HG02852 (cell line): ENCODE measurements around the gene LINC00237.

Experiments used
- ATAC-seq: cut with Tn5 transposase; IDR thresholded peaks from one replicate; pipeline ENCODE4 v1.9.1; 2021; ENCODE audit warnings: mild to moderate bottlenecking, moderate library complexity; ENCODE audit not compliant: unreplicated experiment

Gene LINC00237

GRCh38 chr20:21125849-21126580 lies 19.9 kb upstream of the LINC00237 start, which contains the start of gene KIZ:
Gene KIZ (plus strand): TSS chr20:21126082. CDS start chr20:21126116, 34 bp downstream.
- ATAC-seq = peak; percentile 98

DNA sequence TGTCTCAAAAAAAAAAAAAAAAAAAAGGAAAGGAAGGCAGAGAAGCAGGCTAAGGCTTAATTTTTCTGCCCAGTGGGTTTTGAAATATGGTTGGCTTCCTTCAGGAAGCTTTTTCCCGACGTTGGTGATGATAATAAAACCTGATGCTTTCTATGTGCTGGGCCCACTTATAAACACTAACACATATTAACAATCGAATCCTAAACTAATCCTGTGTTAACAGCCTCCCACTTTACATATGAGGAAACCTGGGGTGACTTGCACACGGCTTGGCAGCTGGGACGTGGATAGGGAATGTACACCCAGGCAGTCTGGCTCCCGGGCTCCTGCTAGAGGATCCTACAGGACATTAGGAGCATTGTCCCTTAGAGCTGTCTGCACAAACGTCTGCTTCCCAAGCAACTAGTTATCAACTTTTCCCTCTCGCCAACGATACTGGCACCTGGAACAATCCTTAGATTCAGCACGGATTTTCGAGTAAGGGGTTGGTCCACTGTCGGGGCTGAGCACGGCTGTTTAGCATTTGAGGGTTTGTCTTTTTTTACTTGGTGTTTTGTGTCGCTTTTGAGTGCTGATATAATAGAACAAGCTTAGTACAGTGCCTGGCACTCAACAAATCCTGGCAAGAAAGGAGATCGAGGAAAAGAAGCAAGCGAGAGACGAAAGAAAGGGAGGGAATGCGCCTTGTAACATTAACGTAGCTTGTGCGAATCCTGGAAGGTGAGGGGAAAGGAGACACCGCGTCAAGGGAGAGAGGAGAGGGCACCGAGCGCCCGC lies 19.1 kb upstream of the LINC00237 start:
- peak; percentile 18 for ATAC-seq

DNA sequence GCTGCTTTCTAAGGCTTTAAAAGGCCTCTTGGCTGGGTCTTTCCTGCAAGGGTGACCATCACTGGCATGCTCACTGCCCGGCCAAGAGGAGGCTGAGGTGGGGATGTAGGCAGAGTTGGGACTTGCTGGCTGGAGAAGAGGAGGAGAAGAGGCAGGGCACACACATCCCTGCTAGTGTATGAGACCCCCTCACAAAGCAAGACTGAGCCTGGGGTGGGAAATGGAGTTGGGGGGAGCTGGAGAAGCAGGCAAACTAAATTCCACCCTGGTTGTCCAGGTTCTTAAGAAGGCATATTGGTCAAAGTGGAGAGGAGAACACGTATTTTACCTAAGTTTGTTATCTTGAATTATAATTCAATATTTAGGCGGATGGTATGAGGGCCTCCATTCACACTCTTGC lies 18.0 kb upstream of the LINC00237 start:
- no peak for ATAC-seq

DNA sequence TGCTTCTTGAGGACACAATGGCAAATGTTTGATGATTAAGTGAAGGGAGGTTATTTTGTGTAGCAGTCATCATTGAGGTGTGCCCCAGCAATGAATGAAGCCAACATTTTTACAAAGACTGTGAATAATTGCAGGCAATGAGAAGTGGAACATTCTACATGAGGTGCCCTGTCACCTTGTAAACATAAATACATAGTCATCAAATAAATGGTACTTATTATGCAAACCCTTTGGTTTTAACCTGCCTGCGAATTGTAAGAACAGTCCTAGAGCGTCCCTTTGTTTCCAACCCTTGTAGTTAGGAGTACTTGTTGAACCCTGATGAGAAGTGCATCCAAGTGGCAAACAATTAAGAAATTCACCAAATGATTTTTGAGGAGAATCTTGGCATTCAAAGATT lies 12.6 kb upstream of the LINC00237 start:
- ATAC-seq = no peak

DNA sequence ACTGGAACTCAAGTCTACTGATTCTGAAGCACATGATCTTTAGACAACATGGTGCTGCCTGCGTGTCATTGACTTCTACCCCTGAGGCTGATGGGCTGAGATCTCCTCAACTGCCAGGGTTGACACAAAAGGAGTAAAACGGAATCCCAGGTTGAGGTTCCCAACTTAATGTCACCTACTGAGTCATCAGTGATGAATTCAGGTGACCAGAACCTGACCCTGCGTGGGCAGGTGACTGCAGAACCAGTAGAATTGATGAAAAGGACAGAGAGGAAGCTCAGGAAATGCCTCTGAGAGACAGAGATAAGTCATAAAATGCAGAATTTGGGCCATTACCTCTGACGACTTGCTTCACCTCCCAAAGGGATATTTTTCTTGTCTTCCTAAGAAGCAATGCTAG lies 12.0 kb upstream of the LINC00237 start:
- ATAC-seq = no peak

DNA sequence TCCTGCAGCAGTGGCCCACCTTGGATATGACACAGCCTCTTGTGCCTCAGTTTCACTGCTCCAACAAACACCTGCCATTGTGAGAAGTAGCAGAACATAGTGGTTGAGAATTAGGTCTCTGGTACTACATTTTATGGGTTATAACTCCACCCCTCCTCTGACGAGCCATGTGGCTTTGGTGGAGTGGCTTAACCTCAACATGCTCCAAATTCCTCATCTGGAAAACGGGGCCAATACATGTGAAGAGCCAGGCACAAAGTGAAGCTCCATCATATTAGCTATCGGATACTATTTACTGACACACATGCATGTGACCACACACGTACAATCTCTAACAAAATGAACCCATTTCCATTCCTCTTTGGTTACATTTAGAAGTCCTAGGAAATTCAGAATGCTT lies 11.4 kb upstream of the LINC00237 start:
- ATAC-seq = no peak

- ATAC-seq = no peak
Measured at GRCh38 chr20:21114584-21114983, 8.4 kb upstream of the LINC00237 start.

DNA sequence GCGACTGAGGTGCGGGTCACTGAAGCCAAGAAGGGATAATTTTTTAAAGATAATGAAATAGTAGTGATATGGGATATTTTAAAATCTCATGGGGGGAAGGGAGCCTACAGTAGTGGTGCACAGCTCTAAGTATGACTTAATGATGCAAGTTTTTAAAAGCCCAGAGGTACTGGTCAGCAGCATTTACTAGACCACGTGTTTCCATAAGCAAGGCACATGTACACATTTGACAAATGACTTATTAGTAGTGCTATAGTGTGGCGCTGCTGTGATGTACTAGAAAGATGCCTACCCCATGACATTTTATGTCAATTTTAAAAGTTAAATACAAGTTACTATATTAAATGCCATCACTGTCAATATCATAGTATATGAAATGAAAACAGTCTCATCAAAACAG lies 7.5 kb upstream of the LINC00237 start:
- ATAC-seq = no peak

DNA sequence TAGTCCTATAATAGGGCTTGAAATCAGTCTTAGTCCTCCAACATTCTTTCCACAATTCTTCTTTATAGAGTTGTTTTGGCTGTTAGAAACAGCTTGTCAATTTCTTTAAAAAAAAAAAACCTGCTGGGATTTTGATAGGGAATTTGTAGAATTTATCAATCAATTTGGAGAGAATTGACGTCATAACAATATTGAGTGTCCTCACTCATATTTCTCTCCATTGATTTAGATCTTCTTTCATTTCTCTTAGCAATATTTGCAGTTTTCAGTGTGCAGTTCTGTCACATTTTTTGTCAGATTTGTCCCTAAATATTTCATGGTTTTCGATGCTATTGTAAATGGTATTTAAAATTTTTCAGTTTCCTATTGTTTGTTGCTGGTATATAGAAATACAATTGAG lies 5.3 kb upstream of the LINC00237 start:
- ATAC-seq = no peak

- ATAC-seq = no peak
Measured at GRCh38 chr20:21110811-21111210, 4.7 kb upstream of the LINC00237 start.

- ATAC-seq = no peak
Measured at GRCh38 chr20:21109144-21109543, 3.0 kb upstream of the LINC00237 start.

DNA sequence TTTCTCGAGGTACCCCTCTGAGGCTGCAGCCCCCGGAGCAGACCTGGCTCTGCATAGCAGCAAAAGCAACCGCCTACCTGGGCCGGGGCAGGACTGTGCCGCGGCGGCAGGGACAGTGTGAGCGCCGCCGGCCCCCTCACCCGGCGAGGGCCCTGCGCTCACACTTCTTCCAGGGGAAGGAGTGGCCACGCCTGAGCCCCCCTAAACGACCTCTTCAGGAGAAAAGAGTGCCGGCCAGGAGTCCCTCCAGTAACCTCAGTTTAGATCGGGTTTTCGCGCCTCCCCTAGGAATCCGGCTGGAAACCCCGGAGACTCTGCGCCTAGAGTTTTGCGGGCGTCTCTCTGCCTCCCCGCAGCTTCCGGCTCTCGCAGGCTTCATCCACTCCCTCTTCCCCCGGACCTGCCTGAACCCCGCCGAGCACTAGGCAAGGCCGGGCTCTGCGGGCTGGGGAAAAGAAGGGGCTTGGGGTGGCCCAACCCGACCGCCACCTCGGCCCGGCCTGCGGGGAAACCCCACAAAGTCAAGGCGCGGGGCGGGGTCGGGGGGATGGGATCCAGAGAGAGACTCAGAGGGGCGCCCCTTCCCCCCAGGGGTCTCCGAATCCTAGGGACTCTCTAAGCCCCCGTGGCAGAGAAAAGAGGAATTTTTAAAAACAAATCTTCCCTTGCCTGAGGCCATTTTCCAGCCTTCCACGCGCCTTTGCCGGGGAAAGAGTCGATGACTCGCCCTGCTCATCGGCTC lies 558 bp downstream of the LINC00237 start:
- ATAC-seq = no peak

- ATAC-seq = no peak
Measured at GRCh38 chr20:21104921-21105320, 1.2 kb downstream of the LINC00237 start.

DNA sequence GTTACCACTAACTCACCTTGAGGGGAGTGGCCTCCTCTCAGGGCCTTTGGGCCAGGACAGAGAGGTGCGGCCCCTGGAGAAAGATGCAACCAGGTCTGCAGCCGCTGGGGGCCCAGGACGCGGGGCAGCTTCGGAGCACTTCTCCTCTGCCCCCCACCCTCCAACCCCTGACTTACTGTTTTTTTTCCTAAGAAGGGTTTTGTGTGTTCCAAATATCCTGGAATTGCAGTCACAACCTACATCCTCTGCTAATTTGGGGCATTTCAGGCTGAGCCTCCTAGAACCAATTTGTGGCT lies 1.7 kb downstream of the LINC00237 start:
- no peak for ATAC-seq

DNA sequence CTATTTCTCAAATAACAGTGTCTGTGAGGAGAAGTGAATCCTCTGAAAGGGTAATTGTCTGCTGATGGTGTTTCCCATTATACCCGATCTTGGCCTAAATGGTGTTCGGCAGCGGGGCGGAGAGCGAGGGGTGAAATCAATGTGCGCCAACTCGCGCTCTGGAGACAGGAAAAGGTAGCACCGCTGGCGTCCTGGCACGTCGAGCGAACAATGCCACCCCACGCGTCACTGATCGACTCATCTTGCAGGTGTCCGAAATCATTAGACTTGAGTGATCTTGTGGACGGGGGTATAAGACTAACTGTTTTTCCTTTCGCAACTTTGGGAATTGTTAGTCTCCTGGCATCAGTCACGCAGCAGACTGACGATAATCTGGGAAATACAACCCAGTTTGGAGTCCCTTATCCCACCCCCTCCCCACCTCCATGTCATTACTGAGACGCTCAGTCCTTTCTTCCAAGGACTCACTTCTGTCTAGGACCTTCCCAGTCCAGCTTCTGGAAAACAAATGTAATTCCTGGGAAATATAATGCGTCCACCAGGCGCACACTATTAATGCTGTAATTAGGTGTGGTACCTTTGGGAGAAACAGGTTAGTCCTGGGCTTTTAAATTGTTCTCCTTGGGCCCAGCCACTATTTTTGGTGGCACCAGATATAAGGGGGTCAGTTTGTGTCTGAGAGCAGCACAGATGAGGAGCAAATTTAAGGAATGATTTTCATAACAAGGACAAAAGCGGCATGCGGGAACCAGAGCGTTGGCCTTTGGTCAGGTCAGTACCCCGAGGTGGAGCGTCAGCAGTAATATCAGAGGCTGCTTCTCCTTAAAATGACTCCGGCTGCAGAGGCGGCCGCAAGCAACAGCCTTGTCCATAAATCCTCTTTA lies 2.3 kb downstream of the LINC00237 start:
- ATAC-seq = no peak

DNA sequence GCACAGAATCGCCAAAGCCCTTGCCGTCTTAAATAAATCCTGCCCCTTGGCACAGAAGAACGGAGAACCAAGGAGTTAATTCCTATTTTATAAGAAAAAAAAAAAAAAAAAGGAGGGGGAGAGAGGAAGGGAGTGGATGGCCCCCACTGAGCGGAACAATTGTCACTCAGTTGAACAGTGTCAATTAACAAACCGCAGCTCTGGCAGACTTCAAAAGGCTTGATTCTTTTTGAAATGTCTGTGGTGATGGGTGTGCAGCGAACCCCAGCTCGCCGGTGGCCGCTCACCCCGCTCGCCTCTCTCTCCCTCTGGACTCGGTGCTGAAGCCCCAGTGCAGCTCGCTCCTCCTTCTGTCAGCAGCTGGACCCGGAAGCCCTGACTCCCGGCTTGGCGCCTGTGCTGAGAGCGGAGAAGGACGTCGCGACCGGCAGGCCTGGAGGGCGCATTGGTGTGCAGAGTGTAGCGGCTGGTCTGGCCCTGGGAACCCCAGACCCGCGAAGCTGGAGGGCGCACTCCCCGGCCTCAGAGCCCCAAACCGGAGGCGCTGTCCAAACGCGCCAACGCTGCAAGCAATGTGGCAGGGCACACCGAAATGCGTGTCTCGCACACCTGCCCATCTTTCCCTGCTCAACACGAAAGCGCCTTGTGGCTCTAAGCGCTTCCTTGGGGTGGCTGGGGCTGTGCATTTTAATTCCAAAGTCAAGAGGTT lies 3.4 kb downstream of the LINC00237 start:
- ATAC-seq = no peak

GRCh38 chr20:21101932-21102575 lies 4.1 kb downstream of the LINC00237 start:
- ATAC-seq = no peak

DNA sequence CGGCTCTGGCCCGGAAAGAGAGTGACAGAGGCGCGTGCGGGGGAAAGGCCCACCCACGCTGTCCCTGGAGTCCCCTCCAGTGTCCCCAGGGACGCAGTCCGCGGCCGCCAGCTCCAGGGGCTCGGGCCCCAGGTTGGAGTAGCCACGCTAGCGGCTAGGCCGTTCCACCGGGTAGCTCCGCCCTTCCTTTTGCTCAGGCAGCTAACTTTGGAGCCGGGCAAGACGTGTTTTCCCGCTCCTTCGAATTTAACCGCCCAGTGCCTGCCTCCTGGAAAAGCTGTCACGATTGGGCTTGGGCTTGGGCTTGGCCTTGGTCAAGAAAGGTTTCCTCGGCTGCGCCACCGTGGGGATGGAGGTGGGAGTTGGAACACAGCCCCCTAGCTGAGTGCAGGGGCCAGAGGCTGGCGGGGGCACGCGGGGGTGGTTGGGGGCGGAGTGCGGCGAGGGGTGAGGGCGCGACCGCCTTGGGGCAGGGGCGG lies 4.7 kb downstream of the LINC00237 start:
- no peak for ATAC-seq

- ATAC-seq = no peak
Measured at GRCh38 chr20:21100578-21101452, 5.3 kb downstream of the LINC00237 start.
